Liver (tissue), 9 donors: ENCODE data around the gene RXRB. TPM values are rescaled to one million over a fixed set of nuclear protein-coding genes. Genes with fewer than 3 reads are reported as not detected.

Experiments
- DNase-seq: peaks from one replicate; pipeline ENCODE4 v3.0.0-alpha.2; 2017; ENCODE audit warnings: low spot score
- H3K27ac ChIP-seq, 2 donors: one replicate each; pipeline ENCODE4 v1.7.0; 2013; ENCODE audit warnings: inconsistent platforms in 2 of 2, low read length in 2 of 2, control low read depth in 1 of 2, low read depth in 1 of 2, mild to moderate bottlenecking in 1 of 2
- H3K27me3 ChIP-seq, 4 donors: one replicate each; pipeline versions ENCODE4 v1.6.1 to v1.7.0; 2013; ENCODE audit warnings: low read length in 3 of 4, inconsistent platforms in 1 of 4, mild to moderate bottlenecking in 1 of 4, moderate library complexity in 1 of 4; ENCODE audit not compliant: control insufficient read depth in 4 of 4, insufficient read depth in 4 of 4
- H3K36me3 ChIP-seq, 4 donors: one replicate each; pipeline versions ENCODE4 v1.6.1 to v1.7.0; 2013; ENCODE audit warnings: low read length in 3 of 4, mild to moderate bottlenecking in 3 of 4, low read depth in 1 of 4, moderate library complexity in 1 of 4; ENCODE audit not compliant: control insufficient read depth in 4 of 4, insufficient read depth in 3 of 4
- H3K4me1 ChIP-seq, 4 donors: one replicate each; pipeline versions ENCODE4 v1.6.1 to v1.7.0; 2013; ENCODE audit warnings: low read length in 3 of 4, mild to moderate bottlenecking in 3 of 4, moderate library complexity in 1 of 4; ENCODE audit not compliant: control insufficient read depth in 4 of 4, insufficient read depth in 4 of 4
- H3K4me3 ChIP-seq, 3 donors: one replicate each; pipeline versions ENCODE4 v1.6.1 to v1.7.0; 2013; ENCODE audit warnings: low read length in 3 of 3, control low read depth in 1 of 3, low read depth in 1 of 3, mild to moderate bottlenecking in 1 of 3
- H3K9ac ChIP-seq, 2 donors: one replicate each; pipeline ENCODE4 v1.7.0; 2013; ENCODE audit warnings: low read length in 2 of 2, mild to moderate bottlenecking in 2 of 2, moderate library complexity in 2 of 2, control low read depth in 1 of 2, low read depth in 1 of 2
- H3K9me3 ChIP-seq, 4 donors: one replicate each; pipeline versions ENCODE4 v1.6.1 to v1.7.0; 2013; ENCODE audit warnings: low read length in 3 of 4; ENCODE audit not compliant: control insufficient read depth in 4 of 4
- FOXA1 ChIP-seq: IDR thresholded peaks from 2 replicates; pipeline ENCODE4 v1.6.1; 2016; ENCODE audit warnings: antibody characterized with exemption
- FOXA2 ChIP-seq: IDR thresholded peaks from 2 replicates; pipeline ENCODE4 v1.6.1; 2016; ENCODE audit warnings: antibody characterized with exemption
- HNF4A ChIP-seq, 2 donors: conservative IDR thresholded peaks; 2 replicates each; pipeline ENCODE4 v1.6.1; 2016; ENCODE audit warnings: antibody characterized with exemption in 2 of 2, mild to moderate bottlenecking in 2 of 2
- HNF4G ChIP-seq: IDR thresholded peaks from 2 replicates; pipeline ENCODE4 v1.6.1; 2016; ENCODE audit warnings: antibody characterized with exemption
- JUND ChIP-seq, 2 donors: IDR thresholded peaks; 2 replicates each; pipeline ENCODE4 v1.6.1; 2016; ENCODE audit warnings: antibody characterized with exemption in 2 of 2
- NR2F2 ChIP-seq: IDR thresholded peaks from 2 replicates; pipeline ENCODE4 v1.6.1; 2016; ENCODE audit warnings: antibody characterized with exemption
- RAD21 ChIP-seq, 2 donors: IDR thresholded peaks; 2 replicates each; pipeline ENCODE4 v1.6.1; 2016; ENCODE audit warnings: antibody characterized with exemption in 2 of 2, mild to moderate bottlenecking in 2 of 2
- SP1 ChIP-seq: IDR thresholded peaks from 2 replicates; pipeline ENCODE4 v1.6.1; 2018; ENCODE audit warnings: antibody characterized with exemption, mild to moderate bottlenecking
- TAF1 ChIP-seq: conservative IDR thresholded peaks from 2 replicates; pipeline ENCODE4 v1.6.1; 2016; ENCODE audit warnings: antibody characterized with exemption, mild to moderate bottlenecking
- YY1 ChIP-seq: IDR thresholded peaks from 2 replicates; pipeline ENCODE4 v1.6.1; 2016; ENCODE audit warnings: antibody characterized with exemption, mild to moderate bottlenecking
- WGBS: extraction: QIAGEN DNeasy Blood & Tissue Kit; methylation state at CpG from one replicate; pipeline ENCODE4 v1.1.7; 2013; 5-methylcytosine and 5-hydroxymethylcytosine counted together
- polyA plus RNA-seq, 2 donors: library from polyadenylated mRNA; stranded (reverse) in 1 of 2; unstranded in 1 of 2; fragments of 200-250 nt in 1 of 2; fragments of >200 nt in 1 of 2; fragmentation: Nextera tagmentation in 1 of 2; extraction: Ambion mirVana in 1 of 2; gene quantifications; one replicate each; pipeline versions ENCODE4 v1.2.1 to v1.2.3, GENCODE V29; 2013 to 2015
- total RNA-seq, 2 donors: library from RNA; depleted of rRNA; stranded (reverse); fragments of >200 nt; gene quantifications; one replicate each; pipeline ENCODE4 v1.2.3, GENCODE V29; 2014
- TF ChIP-seq, protein P1 (sequence below): fragments of 150-350 bp; IDR thresholded peaks from 2 replicates; pipeline ENCODE4 v1.5.1; 2017; ENCODE audit warnings: improper control_type of control experiment, low read depth, low read length; ENCODE audit not compliant: missing input control
- TF ChIP-seq, protein P2 (sequence below): IDR thresholded peaks from 2 replicates; pipeline ENCODE4 v1.6.1; 2016; ENCODE audit warnings: antibody characterized with exemption
- TF ChIP-seq, protein P3 (sequence below): IDR thresholded peaks from 2 replicates; pipeline ENCODE4 v1.6.1; 2016; ENCODE audit warnings: antibody characterized with exemption, mild to moderate bottlenecking
- TF ChIP-seq, protein P4 (sequence below): IDR thresholded peaks from 2 replicates; pipeline ENCODE4 v1.6.1; 2016; ENCODE audit warnings: antibody characterized with exemption
- donor health status: healthy.
- donor health status: healthy.
- donor health status: healthy.
- donor health status: healthy.
- donor health status: healthy.

Gene RXRB
- total and polyA plus RNA-seq, 4 donors: 7.7 to 19.4 (median 11.7) TPM

DNA sequence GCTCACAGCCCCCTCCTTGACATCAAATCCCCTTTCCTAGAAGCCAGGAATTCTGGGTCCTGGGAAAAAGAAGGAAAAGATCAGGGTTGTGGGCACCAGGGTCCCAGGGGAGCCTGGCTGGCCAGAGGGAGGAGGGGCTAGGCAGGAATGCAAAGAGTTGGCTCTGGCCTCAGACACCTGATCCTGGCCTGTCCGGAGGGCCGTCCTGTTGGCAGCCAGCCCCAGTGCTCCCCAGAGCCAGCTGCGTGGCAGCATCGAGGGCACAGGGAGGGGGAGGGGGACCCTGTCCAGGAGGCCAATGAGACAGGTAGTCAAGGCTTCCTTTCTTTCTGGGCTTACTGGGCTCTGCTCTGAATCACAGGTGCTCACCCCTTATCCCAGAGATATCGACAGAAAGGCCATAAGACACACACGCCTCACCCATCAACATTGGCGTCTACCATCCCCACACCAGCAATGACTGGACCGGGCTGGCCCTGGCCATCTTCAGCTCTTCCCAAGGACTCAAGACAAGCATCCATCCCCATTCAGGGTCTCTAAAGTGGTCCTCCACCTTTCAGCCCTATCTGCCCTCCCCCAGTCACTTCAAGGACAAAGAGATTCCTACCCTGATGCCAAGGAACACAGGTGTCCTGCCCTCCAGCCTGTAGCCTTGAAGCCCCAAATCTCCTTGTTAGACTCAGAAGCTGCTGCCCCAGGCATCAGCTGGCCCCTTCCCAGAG, 8.9 kb downstream of the RXRB start (continued):
- no peak for TF ChIP-seq YY1

DNA sequence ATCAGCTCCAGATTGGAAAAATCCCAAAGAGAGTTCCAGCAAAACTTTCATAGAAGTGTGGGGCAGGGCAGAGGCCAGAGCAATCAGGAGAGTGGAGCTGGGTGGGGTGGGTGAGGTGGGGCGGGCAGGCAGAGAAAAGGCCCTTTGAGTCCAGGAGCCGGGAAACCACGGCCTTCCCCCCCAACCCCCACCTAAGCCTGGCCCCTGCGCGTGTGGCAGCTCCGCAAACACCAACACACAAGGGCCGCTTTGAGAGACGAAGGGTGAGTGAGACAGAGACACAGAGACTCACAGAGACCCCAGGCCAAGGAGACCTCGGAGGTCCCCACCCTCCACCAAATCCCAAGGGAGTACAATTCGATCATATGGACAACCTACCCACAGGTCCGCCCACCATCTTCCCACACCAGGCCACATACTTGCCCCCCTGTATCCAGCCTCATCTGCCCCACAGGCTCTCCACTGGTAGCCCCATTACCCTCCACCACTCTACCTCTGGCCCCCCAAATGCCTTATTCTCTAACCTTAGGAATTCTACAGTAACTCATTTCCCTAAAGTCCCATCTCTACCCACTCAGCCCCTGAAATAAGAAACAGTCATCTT, 9.9 kb downstream of the RXRB start:
- TF ChIP-seq JUND (IDR thresholded peaks at IDR 0.05) (no peak), TAF1 (no peak), FOXA1 (no peak), NR2F2 (no peak), HNF4A (conservative IDR thresholded peaks at IDR 0.05) (no peak), HNF4G (no peak)
- TF ChIP-seq, protein P1, sequence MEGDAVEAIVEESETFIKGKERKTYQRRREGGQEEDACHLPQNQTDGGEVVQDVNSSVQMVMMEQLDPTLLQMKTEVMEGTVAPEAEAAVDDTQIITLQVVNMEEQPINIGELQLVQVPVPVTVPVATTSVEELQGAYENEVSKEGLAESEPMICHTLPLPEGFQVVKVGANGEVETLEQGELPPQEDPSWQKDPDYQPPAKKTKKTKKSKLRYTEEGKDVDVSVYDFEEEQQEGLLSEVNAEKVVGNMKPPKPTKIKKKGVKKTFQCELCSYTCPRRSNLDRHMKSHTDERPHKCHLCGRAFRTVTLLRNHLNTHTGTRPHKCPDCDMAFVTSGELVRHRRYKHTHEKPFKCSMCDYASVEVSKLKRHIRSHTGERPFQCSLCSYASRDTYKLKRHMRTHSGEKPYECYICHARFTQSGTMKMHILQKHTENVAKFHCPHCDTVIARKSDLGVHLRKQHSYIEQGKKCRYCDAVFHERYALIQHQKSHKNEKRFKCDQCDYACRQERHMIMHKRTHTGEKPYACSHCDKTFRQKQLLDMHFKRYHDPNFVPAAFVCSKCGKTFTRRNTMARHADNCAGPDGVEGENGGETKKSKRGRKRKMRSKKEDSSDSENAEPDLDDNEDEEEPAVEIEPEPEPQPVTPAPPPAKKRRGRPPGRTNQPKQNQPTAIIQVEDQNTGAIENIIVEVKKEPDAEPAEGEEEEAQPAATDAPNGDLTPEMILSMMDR: no peak
- TF ChIP-seq, protein P2, sequence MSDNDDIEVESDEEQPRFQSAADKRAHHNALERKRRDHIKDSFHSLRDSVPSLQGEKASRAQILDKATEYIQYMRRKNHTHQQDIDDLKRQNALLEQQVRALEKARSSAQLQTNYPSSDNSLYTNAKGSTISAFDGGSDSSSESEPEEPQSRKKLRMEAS: no peak
- Histone ChIP-seq H3K9ac (peak overlapping the region in 1 of 2 donors; percentile 16), H3K9me3 (no peaks in the 10 kb centered on the region), H3K27me3 (no peaks in the 10 kb centered on the region), H3K4me3 (no peak overlapping the region), H3K36me3 (peaks cover 0 to 15% (median 15%) of the 10 kb centered on the region in 4 donors), H3K27ac (no peak overlapping the region), H3K4me1 (peaks cover 0 to 18% (median 4%) of the 10 kb centered on the region in 4 donors)
- 92% methylated on average over 11 of the region's 11 CpGs for WGBS
- DNase-seq: no peak

DNA sequence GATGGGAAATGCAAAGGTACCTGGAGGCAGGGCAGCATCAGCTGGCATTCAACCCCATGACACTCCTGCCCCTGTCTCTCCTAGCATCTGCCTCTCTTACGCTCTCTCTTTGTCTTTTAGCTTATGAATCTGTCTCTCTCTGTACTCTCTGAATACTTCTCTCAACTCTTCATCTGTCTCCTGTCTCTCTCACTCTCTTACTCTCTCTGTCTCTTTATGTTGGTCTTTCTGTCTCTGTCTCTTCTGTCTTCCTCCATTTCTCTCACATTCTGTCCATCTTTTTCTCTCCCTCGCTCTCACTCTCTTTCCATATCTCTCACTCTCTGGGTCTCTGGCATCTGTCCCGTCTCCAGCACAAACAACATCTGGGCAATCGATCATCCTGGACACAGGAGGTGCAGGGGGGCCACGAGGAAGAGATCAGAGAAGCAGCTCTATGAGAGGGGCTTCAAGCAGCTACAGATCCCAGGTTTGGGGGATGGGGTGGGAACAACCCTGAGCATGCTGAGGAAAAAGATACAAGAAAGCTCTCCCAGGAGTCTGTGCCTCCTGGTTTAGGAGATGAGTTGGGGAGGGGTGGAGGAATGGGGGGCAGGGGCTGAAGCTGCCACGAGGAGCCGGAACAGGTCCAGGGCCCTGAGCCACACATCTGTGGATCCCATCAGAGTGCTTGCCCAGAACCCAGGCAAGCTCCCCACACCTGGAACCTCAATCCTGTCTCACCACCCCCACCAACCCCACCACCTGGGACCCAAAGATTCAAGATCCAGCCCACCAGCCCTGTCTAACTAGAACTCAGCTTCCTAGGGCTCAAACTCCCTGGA, 10.6 kb downstream of the RXRB start:
- H3K4me3 ChIP-seq: no peak overlapping the region
- H3K9me3 ChIP-seq: no peaks in the 10 kb centered on the region
- peaks cover 0 to 10% (median 2%) of the 10 kb centered on the region in 4 donors for H3K4me1 ChIP-seq
- H3K36me3 ChIP-seq: peaks cover 0 to 9% (median 7%) of the 10 kb centered on the region in 4 donors
- no peak for TF ChIP-seq NR2F2
- TF ChIP-seq, protein P3, sequence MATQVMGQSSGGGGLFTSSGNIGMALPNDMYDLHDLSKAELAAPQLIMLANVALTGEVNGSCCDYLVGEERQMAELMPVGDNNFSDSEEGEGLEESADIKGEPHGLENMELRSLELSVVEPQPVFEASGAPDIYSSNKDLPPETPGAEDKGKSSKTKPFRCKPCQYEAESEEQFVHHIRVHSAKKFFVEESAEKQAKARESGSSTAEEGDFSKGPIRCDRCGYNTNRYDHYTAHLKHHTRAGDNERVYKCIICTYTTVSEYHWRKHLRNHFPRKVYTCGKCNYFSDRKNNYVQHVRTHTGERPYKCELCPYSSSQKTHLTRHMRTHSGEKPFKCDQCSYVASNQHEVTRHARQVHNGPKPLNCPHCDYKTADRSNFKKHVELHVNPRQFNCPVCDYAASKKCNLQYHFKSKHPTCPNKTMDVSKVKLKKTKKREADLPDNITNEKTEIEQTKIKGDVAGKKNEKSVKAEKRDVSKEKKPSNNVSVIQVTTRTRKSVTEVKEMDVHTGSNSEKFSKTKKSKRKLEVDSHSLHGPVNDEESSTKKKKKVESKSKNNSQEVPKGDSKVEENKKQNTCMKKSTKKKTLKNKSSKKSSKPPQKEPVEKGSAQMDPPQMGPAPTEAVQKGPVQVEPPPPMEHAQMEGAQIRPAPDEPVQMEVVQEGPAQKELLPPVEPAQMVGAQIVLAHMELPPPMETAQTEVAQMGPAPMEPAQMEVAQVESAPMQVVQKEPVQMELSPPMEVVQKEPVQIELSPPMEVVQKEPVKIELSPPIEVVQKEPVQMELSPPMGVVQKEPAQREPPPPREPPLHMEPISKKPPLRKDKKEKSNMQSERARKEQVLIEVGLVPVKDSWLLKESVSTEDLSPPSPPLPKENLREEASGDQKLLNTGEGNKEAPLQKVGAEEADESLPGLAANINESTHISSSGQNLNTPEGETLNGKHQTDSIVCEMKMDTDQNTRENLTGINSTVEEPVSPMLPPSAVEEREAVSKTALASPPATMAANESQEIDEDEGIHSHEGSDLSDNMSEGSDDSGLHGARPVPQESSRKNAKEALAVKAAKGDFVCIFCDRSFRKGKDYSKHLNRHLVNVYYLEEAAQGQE: no peak
- no peak for TF ChIP-seq FOXA2
- TF ChIP-seq SP1: no peak
- TF ChIP-seq RAD21 (IDR thresholded peaks at IDR 0.05): no peak
- TF ChIP-seq, protein P4, sequence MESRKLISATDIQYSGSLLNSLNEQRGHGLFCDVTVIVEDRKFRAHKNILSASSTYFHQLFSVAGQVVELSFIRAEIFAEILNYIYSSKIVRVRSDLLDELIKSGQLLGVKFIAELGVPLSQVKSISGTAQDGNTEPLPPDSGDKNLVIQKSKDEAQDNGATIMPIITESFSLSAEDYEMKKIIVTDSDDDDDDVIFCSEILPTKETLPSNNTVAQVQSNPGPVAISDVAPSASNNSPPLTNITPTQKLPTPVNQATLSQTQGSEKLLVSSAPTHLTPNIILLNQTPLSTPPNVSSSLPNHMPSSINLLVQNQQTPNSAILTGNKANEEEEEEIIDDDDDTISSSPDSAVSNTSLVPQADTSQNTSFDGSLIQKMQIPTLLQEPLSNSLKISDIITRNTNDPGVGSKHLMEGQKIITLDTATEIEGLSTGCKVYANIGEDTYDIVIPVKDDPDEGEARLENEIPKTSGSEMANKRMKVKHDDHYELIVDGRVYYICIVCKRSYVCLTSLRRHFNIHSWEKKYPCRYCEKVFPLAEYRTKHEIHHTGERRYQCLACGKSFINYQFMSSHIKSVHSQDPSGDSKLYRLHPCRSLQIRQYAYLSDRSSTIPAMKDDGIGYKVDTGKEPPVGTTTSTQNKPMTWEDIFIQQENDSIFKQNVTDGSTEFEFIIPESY: no peak
- no peak for TF ChIP-seq FOXA1
- WGBS: 73% methylated on average over 7 of the region's 7 CpGs
- H3K27me3 ChIP-seq: no peaks in the 10 kb centered on the region
- no peak for DNase-seq
- no peak overlapping the region for H3K27ac ChIP-seq
- no peak overlapping the region for H3K9ac ChIP-seq
